ENCODE results near the gene BLACAT1. TPM values are rescaled to one million over a fixed set of nuclear protein-coding genes. Genes with fewer than 3 reads are reported as not detected.

Gene BLACAT1
- total RNA-seq, 1 experiment from 2014 or later = 0.34 TPM

DNA sequence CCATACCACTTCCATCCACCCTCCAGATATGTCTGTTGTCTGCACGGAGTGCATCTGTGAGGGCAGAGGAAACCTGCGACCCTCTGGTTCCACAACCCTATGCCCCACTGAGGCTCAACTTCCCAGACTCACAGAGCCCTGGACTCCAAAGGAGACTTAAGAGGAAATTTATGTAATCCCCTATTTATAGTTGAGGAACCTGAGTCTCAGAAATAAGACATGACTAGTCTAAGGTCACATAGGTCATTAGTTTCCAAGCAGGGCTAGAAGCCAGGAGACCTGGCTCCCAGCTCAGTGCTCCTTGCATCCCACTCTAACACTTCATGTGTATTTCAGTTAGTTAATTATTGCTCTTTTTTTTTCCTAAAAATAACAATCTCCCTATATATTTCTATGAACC lies 18.3 kb downstream of the BLACAT1 start:
- Histone ChIP-seq H3K36me3 (ENCODE audit: control insufficient read depth, insufficient read depth, low read length) (no peaks in the 10 kb centered on the region), H3K9me3 (no peaks in the 10 kb centered on the region), H3K4me3 (ENCODE audit: low read depth, low read length) (no peak overlapping the region), H3K27me3 (replicated peaks; ENCODE audit: control insufficient read depth, insufficient read depth, low read length) (no peaks in the 10 kb centered on the region), H3K4me1 (no peaks in the 10 kb centered on the region)
- no peak for DNase-seq
- H3K27ac Mint-ChIP-seq (ENCODE audit: unreplicated experiment) = no peak overlapping the region
- ChIA-PET POLR2A (no interaction called here), CTCF (interaction anchor here (1.1 kb wide), 1 partner anchor 15 kb away, joined by 3 read pairs; no protein-coding TSS in a partner anchor)
- BruUV-seq (replicated peaks) = no TSS peak
- no peaks in the 10 kb centered on the region for H3K4me1 Mint-ChIP-seq (ENCODE audit: low read depth, unreplicated experiment)
- H3K36me3 Mint-ChIP-seq (ENCODE audit: insufficient read depth, unreplicated experiment) = no peaks in the 10 kb centered on the region
- no peaks in the 10 kb centered on the region for H3K9me3 Mint-ChIP-seq (ENCODE audit: unreplicated experiment)
- TF ChIP-seq CTCF (IDR thresholded peaks at IDR 0.05; ENCODE audit: insufficient read depth in 1 of 2, low read depth in 1 of 2, low read length in 1 of 2, severe bottlenecking in 1 of 2, unreplicated experiment in 1 of 2) = no peak
- peaks cover 3% of the 10 kb centered on the region for H3K27me3 Mint-ChIP-seq (ENCODE audit: insufficient read depth, unreplicated experiment)
- intact Hi-C loops (cut with micrococcal nuclease; ENCODE audit: unreplicated experiment) = no loop called here
- no peak overlapping the region for H3K4me3 Mint-ChIP-seq (ENCODE audit: unreplicated experiment)

DNA sequence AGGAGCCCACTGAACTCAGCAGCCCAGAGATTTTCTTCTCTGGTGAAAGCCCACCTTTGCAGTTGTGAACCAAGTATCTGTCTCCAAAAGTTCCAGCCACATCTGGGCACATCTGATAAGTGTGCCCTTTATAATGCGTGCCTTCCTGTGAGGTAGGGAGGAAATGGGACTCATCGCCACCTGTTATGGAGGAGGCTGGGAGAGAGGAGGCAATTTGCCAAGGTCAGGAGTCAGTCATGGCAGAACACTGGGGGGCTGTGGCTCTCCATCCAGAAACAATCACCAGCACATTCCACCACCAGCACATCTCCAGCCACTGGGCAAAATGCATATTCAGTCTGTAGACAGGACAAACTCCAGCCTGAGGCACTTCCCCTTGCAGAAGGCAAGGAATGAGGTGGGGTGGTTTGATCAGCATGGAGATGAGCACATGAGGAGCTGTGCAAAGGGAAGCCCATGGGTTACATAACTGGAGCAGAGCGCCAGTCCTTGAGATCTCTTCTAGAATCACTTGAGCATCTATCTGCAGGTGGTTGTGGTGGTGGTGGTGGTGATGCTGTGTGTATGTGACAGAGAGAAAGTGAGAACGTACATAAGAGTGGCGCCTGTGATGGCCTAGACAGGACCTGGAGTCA lies 19.0 kb downstream of the BLACAT1 start:
- CTCF ChIA-PET = no interaction called here
- BruUV-seq (replicated peaks) = no TSS peak
- POLR2A ChIA-PET = no interaction called here

More for the DNA sequence above, 19.0 kb downstream of the BLACAT1 start:
- no peak overlapping the region for H3K4me3 Mint-ChIP-seq (ENCODE audit: unreplicated experiment)
- H3K27ac Mint-ChIP-seq (ENCODE audit: unreplicated experiment) = no peak overlapping the region
- peaks cover 3% of the 10 kb centered on the region for H3K27me3 Mint-ChIP-seq (ENCODE audit: insufficient read depth, unreplicated experiment)
- intact Hi-C loops (cut with micrococcal nuclease; ENCODE audit: unreplicated experiment) = no loop called here
- H3K4me3 ChIP-seq (ENCODE audit: low read depth, low read length) = no peak overlapping the region
- H3K4me1 Mint-ChIP-seq (ENCODE audit: low read depth, unreplicated experiment) = no peaks in the 10 kb centered on the region
- no peaks in the 10 kb centered on the region for H3K27me3 ChIP-seq (replicated peaks; ENCODE audit: control insufficient read depth, insufficient read depth, low read length)
- TF ChIP-seq CTCF (IDR thresholded peaks at IDR 0.05; ENCODE audit: insufficient read depth in 1 of 2, low read depth in 1 of 2, low read length in 1 of 2, severe bottlenecking in 1 of 2, unreplicated experiment in 1 of 2) = no peak
- H3K36me3 Mint-ChIP-seq (ENCODE audit: insufficient read depth, unreplicated experiment) = no peaks in the 10 kb centered on the region
- DNase-seq = no peak
- H3K36me3 ChIP-seq (ENCODE audit: control insufficient read depth, insufficient read depth, low read length) = no peaks in the 10 kb centered on the region
- H3K9me3 Mint-ChIP-seq (ENCODE audit: unreplicated experiment) = no peaks in the 10 kb centered on the region
- H3K4me1 ChIP-seq = no peaks in the 10 kb centered on the region
- no peaks in the 10 kb centered on the region for H3K9me3 ChIP-seq

Data from Caco-2 (cell line).